ENCODE data around the gene PPP1R15B. TPM values are rescaled to one million over a fixed set of nuclear protein-coding genes. Genes with fewer than 3 reads are reported as not detected.

Gene PPP1R15B
- total and polyA plus RNA-seq, 12 donors = 6.8 to 58.9 (median 41.8) TPM

DNA sequence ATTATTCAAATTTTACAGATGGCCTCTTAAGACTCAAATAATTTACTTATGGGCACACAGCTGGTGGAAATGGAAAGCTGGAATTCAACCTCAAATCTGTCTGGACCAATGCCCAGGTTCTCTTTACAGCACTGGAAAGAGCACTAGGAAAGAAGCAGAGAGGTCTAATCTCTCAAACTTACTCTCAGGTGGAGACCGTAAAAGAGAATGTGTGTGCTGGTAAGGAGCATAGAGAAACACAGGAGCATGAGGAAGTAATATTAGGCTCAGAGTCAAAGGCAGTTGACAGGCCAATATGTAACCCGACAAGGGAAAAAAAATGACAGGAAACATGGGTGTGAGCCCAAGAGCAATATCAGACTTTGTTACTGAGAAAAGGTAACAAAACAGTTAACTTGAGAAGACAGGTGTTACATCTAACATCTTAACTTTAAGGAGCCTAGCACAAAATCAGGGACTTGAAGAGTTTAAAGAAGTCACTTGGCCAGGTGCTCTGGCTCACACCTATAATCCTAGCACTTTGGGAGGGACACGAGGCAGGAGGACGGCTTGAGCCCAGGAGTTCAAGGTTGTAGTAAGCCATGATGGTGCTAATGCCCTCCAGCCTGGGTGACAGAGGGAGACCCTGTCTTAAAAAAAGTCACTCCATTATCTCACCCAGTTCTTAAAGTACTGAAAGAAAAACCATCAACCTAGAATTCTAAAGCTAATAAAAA lies 20.7 kb downstream of the PPP1R15B start:
- no peak overlapping the region for H3K4me3 ChIP-seq
- intact Hi-C loops (cut with DNase I) = no loop called here
- no peaks in the 10 kb centered on the region for H3K9me3 ChIP-seq (replicated peaks in 1 of 3)
- TF ChIP-seq POLR2A (IDR thresholded peaks at IDR 0.05) = no peak
- TF ChIP-seq, protein P1, sequence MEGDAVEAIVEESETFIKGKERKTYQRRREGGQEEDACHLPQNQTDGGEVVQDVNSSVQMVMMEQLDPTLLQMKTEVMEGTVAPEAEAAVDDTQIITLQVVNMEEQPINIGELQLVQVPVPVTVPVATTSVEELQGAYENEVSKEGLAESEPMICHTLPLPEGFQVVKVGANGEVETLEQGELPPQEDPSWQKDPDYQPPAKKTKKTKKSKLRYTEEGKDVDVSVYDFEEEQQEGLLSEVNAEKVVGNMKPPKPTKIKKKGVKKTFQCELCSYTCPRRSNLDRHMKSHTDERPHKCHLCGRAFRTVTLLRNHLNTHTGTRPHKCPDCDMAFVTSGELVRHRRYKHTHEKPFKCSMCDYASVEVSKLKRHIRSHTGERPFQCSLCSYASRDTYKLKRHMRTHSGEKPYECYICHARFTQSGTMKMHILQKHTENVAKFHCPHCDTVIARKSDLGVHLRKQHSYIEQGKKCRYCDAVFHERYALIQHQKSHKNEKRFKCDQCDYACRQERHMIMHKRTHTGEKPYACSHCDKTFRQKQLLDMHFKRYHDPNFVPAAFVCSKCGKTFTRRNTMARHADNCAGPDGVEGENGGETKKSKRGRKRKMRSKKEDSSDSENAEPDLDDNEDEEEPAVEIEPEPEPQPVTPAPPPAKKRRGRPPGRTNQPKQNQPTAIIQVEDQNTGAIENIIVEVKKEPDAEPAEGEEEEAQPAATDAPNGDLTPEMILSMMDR (IDR thresholded peaks at IDR 0.05) = no peak
- no peaks in the 10 kb centered on the region for H3K27me3 ChIP-seq
- DNase-seq = no peak
- H3K27ac ChIP-seq = no peak overlapping the region
- 42 to 55% (median 48%) methylated on average over 4 of the region's 4 CpGs for WGBS, 4 donors
- H3K36me3 ChIP-seq (replicated peaks in 1 of 2) = no peaks in the 10 kb centered on the region
- H3K4me1 ChIP-seq (replicated peaks in 1 of 2) = no peaks in the 10 kb centered on the region

DNA sequence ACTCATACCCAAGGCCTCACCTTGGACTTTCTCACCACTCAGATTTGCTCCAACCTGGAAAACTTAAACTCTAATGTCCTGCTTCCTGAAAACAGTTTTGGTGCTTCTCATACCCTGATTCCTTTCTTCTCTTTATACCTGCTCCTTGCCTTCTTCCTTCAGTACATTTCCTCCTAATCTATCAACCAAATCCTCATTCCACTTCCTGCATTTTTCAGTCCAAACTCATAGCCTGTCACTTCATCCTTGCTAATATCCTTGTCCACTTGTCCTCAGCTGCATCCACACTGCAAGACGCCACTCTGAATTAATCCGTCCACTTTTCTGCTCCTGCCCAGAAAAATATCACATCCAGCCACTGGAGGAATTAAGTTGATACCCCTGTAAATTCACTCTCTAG lies 25.9 kb downstream of the PPP1R15B start:
- Histone ChIP-seq H3K9me3 (replicated peaks in 1 of 3) (no peaks in the 10 kb centered on the region), H3K4me1 (replicated peaks in 1 of 2) (peaks cover 0 to 11% of the 10 kb centered on the region in 2 donors), H3K27ac (no peak overlapping the region), H3K4me3 (no peak overlapping the region), H3K27me3 (no peaks in the 10 kb centered on the region), H3K36me3 (replicated peaks in 1 of 2) (no peaks in the 10 kb centered on the region)
- intact Hi-C loops (cut with DNase I) = no loop called here
- 93 to 98% (median 96%) methylated on average over 2 of the region's 2 CpGs for WGBS, 4 donors
- TF ChIP-seq, protein P1 (IDR thresholded peaks at IDR 0.05) = no peak
- TF ChIP-seq POLR2A (IDR thresholded peaks at IDR 0.05) = no peak
- DNase-seq = no peak

DNA sequence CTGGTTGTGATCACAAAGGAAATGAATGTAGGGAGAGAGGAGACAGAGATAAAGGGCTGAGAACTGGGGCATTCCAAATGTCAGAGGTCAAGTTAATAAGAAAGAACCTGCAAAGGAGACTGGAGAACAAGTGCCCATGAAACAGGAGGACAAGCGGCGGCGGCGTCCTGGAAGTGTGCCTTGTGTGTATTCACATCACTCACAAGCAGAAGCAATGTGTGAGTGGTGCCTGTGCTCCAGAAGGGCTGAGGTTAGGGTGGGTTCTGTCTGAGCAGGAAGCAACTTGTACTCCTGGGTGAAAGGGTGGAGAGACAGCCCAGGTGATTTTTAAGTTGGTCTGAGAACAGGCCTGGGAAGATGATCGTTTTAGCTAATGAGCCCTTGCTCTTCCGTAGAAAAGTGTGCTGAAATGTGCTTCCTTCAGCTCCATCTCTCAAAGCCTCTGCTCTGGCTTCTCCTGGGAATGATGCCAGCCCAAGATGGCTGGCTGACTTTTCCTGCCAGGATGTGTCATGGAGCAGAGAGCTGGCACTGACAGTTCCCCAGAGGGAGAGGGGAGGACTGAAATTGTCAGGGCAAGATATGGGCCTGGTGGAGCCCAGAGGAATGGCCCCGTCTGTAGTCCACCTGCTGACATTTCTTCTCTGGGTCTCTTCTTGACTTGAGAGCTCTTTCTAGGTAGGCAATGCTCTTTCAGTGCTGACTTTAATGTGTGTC lies 26.8 kb downstream of the PPP1R15B start:
- H3K27me3 ChIP-seq = no peaks in the 10 kb centered on the region
- 51 to 71% (median 55%) methylated on average over 4 to 7 of the region's 7 CpGs for WGBS, 4 donors
- H3K27ac ChIP-seq = peak overlapping the region in 2 of 5 donors; percentile 14 to 50
- intact Hi-C loops (cut with DNase I) = no loop called here
- H3K4me3 ChIP-seq = no peak overlapping the region
- no peak for TF ChIP-seq POLR2A (IDR thresholded peaks at IDR 0.05)
- TF ChIP-seq, protein P1 (IDR thresholded peaks at IDR 0.05) = peak in 1 of 6 experiments; percentile 15
- no peaks in the 10 kb centered on the region for H3K9me3 ChIP-seq (replicated peaks in 1 of 3)
- DNase-seq = peak; percentile 73 to 86 (median 82)
- peaks cover 0 to 11% of the 10 kb centered on the region in 2 donors for H3K4me1 ChIP-seq (replicated peaks in 1 of 2)
- H3K36me3 ChIP-seq (replicated peaks in 1 of 2) = no peaks in the 10 kb centered on the region

DNA sequence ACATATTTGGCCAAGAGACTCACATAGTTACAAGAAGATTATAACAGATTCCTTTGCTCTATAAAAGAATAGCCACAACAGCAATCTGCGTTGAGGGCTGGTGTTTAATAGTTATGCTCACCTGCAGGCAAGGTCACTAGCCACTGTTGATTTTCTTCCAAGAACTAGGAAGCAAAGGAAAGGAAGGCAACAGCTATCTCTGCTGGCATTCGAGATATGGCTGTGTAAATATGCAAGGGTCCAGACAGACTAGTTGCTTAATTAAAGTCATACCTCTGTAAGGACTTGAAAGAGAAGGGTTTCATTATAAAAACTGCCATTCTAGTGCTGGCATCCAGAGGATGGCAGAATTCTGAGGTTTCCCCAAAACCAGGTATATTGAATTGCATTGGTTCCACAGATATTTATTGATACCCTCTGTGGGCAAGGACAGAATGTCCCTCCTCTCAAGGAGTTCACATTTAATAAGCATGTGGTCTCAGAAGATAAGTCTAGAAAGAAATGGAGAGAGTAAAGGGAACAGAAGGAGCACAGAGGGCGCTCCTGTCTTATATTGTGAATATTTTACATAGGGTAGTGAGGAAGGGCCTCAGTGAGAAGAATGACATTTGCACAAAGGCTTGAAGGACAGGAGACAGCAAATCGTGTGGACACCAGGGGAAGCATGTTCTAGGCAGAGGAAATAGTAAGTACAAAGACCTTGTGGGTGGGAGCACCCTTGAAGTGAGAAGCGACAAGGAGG lies 28.3 kb downstream of the PPP1R15B start:
- intact Hi-C loops (cut with DNase I) = no loop called here
- H3K27ac ChIP-seq = no peak overlapping the region
- DNase-seq = no peak
- H3K4me3 ChIP-seq = no peak overlapping the region
- no peaks in the 10 kb centered on the region for H3K36me3 ChIP-seq (replicated peaks in 1 of 2)
- H3K9me3 ChIP-seq (replicated peaks in 1 of 3) = no peaks in the 10 kb centered on the region
- WGBS, 4 donors = 71 to 75% (median 73%) methylated on average over 5 of the region's 5 CpGs
- H3K27me3 ChIP-seq = no peaks in the 10 kb centered on the region
- H3K4me1 ChIP-seq (replicated peaks in 1 of 2) = peaks cover 0 to 13% of the 10 kb centered on the region in 2 donors
- TF ChIP-seq, protein P1 (IDR thresholded peaks at IDR 0.05) = no peak
- TF ChIP-seq POLR2A (IDR thresholded peaks at IDR 0.05) = no peak
